ENCODE measurements around the gene SLC6A19. TPM values are rescaled to one million over a fixed set of nuclear protein-coding genes. Genes with fewer than 3 reads are reported as not detected.

SLC6A19 gene
- total and polyA plus RNA-seq, 9 of the 15 experiments (the other 6 are each of a cell fraction or from before 2014, with no cell fraction given): 0.03 to 1.6 (median 0.59) TPM

DNA sequence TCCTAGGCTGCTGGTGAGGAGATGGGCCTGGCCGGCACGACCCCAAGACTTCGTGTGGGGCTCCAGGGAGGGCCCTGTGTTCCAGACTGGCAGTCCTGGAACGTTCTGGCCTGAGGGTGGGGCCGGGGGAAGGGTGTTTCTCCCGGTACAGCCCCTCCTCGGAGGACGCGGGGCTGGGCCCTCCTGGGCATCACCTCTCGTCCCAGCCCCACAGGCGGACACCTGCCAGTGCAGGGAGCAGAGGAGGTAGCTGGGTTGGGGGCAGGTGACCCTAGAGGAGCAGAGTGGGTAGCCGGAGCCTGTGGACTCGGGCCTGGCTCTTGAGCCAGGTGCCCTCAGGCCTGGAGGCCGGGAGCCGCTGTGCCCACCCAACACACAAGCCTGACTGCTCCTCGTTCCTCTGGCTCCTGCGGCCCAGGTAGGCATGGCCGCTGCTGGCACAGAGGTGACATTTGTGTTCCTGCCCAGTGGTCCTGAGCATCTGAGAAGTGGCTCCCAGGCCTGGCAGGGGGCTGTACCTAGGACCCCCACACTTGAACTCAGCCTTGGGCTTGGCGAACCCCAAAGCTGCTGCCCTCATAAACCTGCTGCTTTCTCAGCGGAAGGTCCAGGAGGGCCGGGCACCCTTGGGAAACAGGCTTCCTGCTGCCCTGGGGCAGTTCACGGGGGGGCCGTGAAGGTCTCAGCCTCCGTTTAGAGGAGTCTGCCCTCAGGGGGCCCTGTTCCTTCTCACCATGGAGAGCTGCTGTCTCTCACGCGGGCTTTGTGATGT lies 817 bp downstream of the SLC6A19 start (continued):
- TF ChIP-seq ZNF274 (IDR thresholded peaks at IDR 0.05; ENCODE audit: borderline replicate concordance, low read depth, low read length) (no peak), ZNF551 (CRISPR knock-in tag; IDR thresholded peaks at IDR 0.05) (no peak)

DNA sequence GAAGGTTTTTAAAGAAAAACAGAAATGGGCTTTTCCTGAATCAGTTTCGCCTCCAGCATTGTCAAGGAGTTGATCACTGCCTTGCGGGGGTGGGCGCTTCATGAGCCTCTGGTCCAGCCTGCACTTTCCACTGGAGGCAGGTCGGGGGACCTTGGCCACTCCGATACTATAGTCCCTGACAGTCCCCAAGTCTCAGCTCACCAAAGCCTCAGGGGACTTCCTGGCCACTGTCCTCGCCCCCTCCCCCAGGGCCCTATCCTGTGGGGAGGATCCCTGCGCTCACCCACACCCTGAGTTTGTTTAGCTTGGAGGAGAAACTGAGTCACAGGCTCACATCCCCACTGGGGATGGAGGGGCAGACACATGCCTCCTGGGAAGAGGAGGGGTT lies 1.4 kb downstream of the SLC6A19 start:
- Histone ChIP-seq H3K36me3 (ENCODE audit: control insufficient read depth, insufficient read depth, low read length) (no peaks in the 10 kb centered on the region), H3K4me3 (no peak overlapping the region), H3K79me2 (ENCODE audit: control insufficient read depth, insufficient read depth, low read length) (no peaks in the 10 kb centered on the region; the same call in 2 of the 3 replicates), H3K27me3 (ENCODE audit: control insufficient read depth in 2 of 2, insufficient read depth in 2 of 2, low read length in 2 of 2) (peaks cover 0 to 21% of the 10 kb centered on the region in 2 experiments; a peak in 3 of 5 replicates), H3K9me1 (ENCODE audit: control insufficient read depth, insufficient read depth, low read length) (no peaks in the 10 kb centered on the region), H3K4me2 (ENCODE audit: insufficient read depth, low read length) (no peak overlapping the region), H3K9me3 (replicated peaks; ENCODE audit: control insufficient read depth, insufficient read depth, low read depth, low read length) (no peaks in the 10 kb centered on the region), H3K4me1 (replicated peaks in 1 of 2; ENCODE audit: control insufficient read depth in 2 of 2, insufficient read depth in 2 of 2, low read length in 2 of 2) (peaks cover 42 to 87% of the 10 kb centered on the region in 2 experiments), H4K20me1 (replicated peaks; ENCODE audit: control insufficient read depth, insufficient read depth, low read length) (0 out of 2 replicates have a peak, but pooled peaks cover 5% of the 10 kb centered on the region), H2AFZ (ENCODE audit: low read depth, low read length) (no peak overlapping the region), H3K9ac (ENCODE audit: insufficient read depth in 1 of 2, low read depth in 2 of 2, low read length in 2 of 2) (no peak overlapping the region; a peak in 1 of 4 replicates), H3K27ac (ENCODE audit: extremely low read depth, low read depth, low read length) (no peak overlapping the region)
- CTCF ChIA-PET (ENCODE audit: low intra/inter-chr PET ratio): interaction anchor here (0.8 to 3.0 kb wide), 2 partner anchors 28 to 35 kb away, joined by 3 to 25 read pairs; no protein-coding TSS in a partner anchor
- FAIRE-seq: peak; percentile 51
- POLR2A ChIA-PET: interaction anchor here (0.7 to 1.1 kb wide), 2 partner anchors 16 to 20 kb away, joined by 3 read pairs; no protein-coding TSS in a partner anchor
- no TSS peak for BruUV-seq (replicated peaks)
- WGBS (ENCODE audit: insufficient coverage, low coverage, missing lambda C conversion rate): 61% methylated on average over 7 of the region's 7 CpGs
- no peak for ATAC-seq
- no peak for TF ChIP-seq GTF2A2 (tag; IDR thresholded peaks at IDR 0.05)
- peak; percentile 18; the same call in 1 of the 2 replicates for TF ChIP-seq EGR1 (conservative IDR thresholded peaks at IDR 0.05)
- intact Hi-C loops (cut with micrococcal nuclease) (no loop called here), in situ Hi-C loops (cut with MboI) (no loop called here)
- no peak for DNase-seq (ENCODE audit: extremely low read depth in 1 of 4, low spot score in 3 of 4)

Data from K562 (cell line).